Amniotic epithelial cell (primary cell): ENCODE measurements around the gene IGSF22.

Source experiments
- DNase-seq: peaks from one replicate; pipeline ENCODE4 v3.0.0-alpha.2; 2010; ENCODE audit warnings: low read depth

IGSF22 gene

DNA sequence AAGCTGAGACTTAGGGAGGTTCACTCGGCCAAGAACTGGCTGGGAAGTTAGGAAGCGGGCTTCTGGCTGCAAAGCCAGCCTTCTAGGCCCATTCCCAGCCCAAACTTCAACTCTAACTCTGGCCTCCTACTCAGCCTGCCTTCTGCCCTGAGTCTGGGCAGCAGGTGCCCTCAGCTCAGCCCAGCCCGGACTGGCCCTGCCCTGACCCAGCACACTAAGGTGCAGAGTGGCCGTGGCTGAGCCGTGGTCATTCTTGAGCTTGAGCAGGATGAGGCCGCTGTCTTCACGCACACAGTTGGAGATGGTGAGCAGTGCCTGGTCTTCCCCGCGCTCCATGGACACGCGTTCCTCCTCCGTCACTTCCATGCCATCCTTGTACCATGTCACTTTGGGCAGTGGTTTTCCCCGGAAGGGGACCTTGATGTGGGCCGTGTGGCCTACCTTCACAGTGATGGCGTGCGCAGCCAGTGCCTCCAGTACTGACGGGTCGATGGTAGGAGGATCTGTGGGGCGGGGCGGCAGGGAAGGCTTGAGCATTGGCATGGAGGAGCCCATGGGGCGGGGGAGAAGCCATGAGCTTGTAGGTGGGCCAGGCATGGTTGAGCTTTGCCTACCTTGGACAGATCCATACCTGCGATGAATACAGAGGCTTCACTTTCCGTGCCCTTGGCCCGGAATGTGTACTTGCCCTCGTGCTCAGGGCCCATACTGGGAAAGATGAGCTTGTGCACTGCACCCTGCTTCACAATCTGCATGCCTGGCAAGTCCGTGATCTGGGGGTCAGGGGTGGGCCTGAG is 12.1 kb downstream of the IGSF22 start:
- DNase-seq, result no peak

DNA sequence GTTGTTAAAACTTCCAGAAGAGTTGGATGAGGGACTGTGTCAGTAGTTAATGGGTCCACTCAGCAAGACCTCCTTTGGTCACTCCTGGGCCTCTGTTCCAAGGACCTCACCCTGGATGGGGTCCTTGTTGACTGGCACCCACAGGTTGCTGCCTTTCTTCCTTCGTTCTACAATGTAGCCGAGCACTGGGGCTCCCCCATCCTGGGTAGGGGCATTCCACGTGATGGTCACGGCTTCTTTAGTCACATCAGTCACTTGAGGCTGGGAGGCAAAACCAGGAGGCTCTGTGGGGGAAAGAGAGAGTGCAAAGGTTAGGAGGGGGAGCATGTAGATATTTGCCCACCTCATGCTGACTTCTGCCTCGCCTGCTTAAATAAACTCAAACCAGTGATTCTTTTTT is 15.4 kb downstream of the IGSF22 start:
- no peak for DNase-seq

DNA sequence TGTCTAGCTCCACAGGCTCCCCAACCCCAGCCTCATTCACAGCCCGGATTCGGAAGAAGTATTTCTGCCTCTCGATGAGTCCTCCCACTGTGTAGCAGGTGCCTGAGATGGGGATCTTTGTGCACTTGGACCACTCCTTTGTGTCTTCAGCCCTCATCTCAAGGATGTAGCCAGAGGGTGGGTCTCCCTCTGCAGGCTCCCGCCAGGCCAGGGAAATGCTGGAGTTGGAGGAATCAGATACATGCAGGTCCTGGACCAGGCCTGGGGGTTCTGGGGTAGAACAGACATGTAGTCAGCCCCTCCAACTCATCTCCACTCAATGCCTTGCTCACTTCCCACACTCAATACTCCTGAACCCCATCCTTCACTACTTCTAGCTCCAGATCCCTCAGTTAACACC is 16.6 kb downstream of the IGSF22 start:
- no peak for DNase-seq

DNA sequence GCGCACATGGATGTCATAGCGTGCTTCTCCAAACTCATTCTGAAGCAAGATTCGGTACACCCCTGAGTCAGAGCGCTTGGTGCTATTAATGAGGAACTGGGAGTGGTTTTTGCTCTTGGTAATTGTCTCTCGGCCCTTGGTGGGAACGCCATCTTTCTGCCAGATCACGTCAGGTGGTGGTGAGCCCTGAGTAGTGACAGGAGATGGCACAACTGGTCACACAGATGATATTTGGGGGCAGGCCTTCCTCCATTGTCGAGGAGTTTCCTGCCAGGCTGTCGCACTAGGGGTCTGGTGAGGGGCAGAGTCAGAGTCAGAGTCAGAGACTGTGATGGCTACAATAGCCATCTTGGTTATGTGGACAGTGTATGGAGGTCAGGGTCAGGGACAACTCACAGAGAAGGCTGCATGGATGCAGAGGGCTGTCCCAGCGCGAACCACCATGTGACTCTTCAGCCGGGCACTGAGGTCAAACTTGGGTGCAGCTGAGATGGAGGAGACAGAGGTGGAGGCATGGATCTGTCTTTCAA is 18.1 kb downstream of the IGSF22 start:
- no peak for DNase-seq

DNA sequence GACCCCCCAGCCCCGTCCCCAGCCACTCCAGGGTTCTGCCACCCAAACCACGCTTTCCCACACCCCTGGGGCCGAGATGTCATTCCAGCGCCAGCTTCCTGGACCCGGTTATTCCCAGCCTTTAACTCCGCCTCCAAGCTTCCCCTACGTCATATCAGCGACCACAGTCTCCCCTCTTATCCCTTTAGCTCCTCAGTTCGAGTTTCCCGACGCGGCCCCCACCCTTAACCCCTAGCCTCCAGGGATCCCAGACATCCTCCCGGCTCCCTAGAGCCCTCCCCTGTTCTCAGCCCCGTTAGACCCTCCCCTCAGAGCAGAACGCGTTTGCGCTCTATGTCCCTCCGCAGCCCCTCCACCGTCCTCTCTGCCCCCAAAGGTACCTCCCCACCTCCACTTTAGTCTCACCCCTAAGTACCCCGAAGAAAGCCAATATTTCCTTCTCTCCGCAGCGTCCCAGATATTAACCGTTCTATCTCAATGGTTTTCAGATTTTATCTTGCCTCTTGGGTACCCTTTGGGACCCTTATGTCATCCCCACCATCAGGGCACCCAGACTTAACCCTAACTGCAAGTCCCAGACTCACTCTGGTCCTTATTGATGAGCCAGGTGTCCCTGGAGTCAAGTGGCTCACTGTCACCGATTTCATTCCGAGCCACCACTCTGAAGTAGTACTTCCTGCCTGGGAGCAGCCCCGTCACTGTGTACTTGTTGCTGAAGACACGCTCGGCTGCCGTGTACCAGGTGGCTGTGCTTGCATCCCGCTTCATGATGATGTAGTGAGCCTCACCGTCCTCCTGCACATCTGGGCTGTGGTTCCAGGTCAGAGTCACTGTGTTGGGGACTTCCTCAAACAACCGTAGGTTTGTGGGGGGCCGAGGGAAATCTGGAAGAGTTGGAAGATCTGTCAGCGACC is 19.4 kb downstream of the IGSF22 start:
- peak; percentile 57 for DNase-seq

DNA sequence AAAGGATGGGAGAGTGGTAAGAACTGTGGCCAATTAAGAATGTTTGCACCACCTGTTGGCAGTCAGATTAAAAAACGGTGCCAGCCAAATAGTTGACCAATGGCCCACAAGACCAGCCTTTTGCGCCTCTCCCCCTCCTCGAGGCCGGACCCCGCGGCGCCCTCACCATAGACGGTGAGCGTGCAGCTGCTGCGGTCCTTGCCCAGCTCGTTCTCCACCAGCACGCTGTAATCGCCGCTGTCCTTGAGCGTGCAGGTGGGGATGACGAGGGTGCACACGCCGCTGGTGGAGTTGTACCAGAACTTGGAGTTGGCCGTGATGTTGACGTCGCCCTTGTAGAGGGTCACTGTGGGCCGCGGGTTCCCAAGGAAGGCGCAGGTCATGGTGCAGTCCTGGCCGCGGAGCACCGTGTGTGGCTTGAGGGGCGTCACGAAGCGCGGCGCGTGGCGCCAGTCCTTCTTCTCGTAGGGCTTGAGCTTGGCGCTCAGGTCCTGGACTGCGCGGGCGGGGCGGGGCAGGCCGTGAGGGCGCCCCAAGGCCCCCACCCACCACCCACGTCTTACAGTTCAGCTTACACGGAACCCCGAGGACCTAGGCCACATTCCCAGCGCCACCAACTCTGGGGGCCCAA is 20.2 kb downstream of the IGSF22 start:
- no peak for DNase-seq

DNA sequence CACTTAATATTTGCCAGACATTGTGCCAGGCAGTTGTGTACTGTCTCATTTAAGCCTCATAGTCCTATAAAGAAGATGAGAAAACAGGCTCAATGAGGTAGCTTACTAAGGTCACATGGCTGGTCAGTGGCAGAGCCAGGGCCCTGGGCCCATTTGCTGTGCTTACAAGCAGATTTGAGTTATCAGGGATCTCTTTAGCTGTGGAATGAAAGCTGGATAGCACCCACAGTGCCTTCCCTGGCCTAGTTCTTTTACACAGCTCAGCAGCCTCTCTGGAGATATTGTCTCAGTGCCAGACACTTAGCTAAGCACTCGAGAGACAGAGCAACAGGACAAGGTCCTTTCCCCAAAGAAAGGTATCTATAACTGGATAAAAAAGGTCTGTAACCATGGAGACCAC is 21.3 kb downstream of the IGSF22 start:
- DNase-seq, result no peak

DNA sequence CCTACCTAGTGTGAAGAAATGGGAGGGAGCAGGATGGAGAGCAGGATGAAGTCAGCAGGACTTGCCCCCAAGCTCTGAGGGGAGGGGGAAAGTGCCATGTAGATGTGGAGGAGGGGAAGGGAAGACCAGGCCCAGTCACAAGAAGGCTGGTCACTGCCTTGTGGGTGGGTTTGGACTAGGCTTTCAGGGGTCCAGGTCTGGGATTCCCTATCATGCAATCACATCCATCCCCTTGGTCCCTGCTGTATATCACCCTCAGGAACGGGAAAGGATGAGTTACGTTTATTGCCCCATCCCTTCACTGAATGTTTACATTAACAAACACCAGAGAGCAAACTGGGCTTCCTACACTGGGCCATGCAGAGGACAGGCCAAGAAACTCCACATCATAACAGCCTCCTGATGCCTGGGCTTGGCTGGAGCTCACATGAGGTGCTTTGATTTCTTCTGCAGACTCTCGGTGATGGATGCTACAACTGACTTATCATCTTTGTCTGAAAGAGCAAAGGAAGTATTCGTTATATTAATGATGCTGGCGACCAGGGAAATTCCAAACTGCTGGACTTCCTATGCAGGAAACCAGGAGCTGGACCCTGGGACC is 21.8 kb downstream of the IGSF22 start:
- DNase-seq, result no peak

DNA sequence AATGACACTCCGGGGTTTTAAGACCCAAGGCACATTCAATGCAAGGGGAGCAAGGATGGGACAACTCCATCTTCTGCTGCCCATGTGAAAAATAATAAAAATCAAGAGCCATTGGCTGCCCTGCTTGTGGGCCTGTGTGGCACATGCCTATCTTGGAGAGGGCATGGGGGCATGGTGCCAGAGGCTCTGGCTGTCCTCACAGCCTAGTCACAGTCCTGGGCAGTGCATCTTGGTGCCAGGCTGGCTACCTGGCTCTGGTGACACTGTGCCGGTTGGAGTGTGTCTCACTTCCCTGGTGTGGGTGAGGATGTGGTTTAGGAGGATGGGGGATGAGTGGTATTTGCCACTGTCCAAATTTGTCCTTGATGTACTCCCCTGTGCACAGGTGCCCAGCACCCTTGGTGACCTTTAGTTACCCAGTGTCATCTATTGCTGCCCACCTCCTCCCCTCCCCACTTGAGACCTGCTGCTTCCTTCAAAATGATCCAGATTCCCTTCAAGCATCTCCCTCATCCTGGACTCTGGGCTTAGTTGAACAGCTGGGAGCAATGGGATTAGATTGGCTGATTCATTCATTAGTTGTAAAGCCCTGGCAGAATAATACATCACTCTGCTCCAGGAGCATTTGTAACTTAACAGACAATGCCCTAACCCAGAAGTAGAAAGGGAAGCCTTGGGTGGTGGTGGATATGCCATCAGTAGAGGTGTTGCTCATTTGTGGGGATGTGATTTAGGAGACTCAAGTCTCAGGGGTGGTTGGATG is 22.8 kb downstream of the IGSF22 start:
- DNase-seq, result no peak

DNA sequence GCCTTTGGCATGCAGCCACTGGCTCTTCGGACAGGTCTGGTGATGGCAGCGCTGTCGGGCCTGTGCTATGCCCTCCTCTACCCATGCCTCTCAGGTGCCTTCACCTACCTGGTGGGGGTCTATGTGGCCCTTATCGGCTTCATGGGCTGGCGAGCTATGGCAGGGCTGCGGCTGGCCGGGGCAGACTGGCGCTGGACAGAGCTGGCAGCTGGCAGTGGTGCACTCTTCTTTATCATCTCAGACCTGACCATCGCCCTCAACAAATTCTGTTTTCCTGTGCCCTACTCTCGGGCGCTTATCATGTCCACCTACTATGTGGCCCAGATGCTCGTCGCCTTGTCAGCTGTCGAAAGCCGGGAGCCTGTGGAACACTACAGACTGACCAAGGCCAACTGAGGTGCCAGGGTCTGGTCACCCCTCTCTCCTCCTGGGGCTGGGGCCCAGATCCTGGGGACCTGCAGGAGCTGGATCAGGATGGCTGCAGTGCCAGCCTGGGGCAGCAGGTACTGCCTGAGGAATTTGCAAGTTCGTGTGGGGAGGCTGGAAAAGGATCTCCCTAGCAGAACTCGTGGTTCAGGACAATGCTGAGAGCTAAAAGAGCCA is 24.3 kb downstream of the IGSF22 start:
- no peak for DNase-seq

DNA sequence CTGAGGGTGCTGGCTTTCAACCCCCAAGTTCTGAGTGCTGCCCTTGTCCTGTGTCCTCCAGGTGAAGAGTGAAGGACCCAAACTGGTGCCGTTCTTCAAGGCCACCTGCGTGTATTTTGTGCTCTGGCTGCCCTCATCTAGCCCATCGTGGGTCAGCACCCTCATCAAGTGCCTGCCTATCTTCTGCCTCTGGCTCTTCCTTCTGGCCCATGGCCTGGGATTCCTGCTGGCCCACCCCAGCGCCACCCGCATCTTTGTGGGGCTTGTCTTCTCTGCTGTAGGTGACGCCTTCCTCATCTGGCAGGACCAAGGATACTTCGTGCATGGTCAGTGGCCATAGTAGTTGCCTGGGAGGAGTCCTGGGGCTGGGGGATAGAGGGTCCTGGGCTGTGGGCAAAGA is 25.1 kb downstream of the IGSF22 start:
- DNase-seq, result no peak

DNA sequence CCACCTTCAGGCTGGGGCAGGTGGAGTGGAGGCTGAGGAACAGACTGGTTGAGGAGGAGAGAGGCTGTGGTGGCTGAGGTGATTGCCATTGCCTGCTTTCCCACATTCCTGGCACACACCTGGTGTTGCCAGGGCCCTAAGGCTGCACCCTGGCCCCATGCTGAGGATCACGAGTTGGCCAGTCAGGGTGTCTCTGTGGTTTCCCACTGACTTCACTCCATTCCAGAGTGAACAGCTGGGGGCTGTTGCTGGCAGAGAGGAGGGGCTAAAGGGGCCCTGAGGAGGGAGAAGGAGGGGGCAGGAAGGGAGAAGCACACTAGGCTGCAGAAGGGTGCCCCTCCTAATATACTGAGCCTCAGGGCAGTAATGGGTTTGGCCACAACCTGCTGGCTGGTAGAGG is 25.6 kb downstream of the IGSF22 start:
- DNase-seq, result no peak

DNA sequence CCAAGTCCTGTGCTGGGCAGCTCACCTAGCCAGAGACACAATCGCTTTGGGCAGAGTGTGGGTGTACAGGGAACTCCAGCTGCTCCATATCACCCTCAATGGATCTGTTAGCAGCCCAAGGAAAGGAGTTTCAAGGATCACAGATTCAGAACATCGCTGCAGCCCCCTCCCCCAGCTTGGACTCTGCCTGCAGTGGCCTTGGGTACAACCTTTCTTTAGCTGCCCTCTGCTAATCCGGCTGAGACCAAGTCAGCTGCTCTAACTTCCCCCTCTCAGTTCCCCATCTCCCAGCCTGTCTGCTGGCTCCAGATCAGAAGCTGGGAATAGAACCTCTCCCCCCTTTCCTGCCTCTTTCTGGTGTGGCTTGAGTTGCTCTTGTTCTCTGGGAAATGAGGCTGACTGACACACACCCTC is 26.1 kb downstream of the IGSF22 start:
- no peak for DNase-seq

DNA sequence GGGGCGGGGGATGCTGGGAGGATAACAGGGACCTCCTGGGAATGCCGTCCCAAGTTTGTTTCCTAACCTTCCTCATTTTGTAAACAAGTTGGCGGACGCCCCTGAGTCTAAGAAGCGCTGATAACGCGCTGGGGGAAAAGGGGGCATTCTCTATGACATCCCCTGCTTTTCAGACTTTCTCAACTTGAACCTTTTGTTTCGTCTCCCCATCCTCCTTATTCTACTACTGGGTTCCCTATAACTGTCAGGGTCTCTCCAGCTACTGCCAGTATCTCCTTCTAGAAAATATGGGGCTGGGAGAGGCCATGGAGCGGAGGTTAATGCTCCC is 26.8 kb downstream of the IGSF22 start:
- DNase-seq, result peak; percentile 21

DNA sequence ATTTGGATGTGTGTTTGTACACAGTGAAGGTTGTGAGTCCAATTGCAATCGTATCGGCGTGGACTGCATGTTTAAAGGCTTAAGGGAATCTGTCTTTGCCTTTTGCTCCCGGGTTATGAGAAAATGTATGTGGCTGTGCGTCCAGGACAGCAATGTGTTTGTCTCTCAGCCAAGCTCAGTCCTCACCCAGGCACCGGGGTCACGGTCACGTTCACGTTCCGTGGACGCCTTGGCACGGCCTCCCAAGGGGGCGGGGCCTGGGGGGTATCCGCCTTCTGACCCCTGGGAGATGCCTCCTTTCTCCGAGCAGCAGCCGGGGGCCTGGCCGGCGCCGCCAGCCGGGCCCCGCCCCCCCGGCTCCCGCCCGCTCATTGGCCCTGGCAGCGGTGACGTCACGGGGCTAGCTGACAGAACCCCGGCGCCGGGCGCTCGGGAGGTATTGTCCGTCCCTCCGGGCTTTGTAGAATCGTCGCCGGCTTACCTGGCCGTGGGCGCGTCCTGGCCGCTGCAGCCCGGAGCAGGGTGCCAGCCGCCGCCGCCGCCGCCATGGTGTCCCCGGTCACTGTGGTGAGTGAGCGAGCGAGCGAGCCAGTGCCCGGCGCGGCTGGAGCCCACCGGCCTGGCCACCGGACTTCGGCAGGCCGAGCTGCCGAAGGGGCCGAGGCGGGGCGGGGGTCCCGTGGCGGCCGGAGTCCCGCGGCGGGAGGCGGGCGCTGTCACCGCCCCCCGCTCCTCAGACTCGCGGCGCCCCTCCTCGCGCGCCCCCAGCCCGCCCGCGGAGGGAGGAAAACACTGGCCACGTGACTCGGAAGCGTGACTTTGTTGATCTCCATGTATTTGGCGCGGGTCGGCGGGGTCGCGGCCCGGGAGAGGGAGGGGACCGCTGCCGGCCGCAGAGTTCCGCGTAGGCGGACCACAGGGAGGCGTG is 27.4 kb downstream of the IGSF22 start, which contains the start of gene TMEM86A:
Gene TMEM86A, plus strand, starts transcription at position 439 of the 928 bp plus-strand sequence. Its CDS starts 108 bp downstream, at position 547.
- DNase-seq, result peak; percentile 73

DNA sequence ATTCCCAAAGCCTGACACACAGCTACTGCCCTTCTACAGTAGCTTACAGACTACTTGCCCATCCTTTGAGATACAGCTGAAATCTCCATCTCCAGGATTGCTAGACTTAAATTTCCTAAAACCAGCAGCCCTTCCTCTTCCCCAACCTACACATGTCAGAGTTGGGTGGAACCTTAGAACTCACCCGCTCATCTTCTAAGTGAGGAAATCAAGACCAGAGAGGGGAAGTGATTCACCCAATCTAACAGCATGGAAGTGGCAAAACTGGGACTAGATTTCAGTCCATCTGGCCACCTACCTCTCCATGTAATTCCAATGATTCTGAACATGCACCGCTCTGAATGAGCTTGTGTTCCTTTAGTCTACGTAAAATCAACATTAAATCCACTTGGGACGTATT is 28.4 kb downstream of the IGSF22 start:
- DNase-seq, result no peak

DNA sequence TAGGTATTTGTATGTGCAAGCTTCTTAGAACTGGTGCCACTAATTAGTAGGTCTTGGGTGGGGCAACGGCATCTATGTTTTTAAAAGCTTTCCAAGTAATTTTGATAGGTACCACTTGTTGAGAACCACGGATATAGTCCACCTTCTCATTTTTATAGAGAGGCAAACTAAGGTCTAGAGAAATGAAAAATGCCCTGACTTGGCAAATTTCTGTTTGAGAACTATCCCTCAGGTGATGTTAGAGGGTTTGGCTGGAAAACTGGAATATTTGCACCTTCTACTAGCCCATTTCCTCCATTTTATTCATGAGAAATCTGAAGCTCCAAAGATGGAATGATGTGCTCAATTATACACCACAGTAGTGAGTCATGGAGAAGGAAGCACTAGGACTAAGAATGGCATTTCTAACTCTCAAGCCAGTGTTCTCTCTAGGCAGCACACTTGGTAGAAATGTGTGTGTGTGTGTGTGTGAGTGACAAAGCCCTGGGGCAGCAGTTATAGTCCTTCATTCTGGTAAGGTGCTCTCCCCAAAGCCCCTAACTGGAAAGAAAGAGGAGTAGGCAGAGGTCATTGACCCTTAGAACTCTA is 29.3 kb downstream of the IGSF22 start:
- DNase-seq, result peak; percentile 55

DNA sequence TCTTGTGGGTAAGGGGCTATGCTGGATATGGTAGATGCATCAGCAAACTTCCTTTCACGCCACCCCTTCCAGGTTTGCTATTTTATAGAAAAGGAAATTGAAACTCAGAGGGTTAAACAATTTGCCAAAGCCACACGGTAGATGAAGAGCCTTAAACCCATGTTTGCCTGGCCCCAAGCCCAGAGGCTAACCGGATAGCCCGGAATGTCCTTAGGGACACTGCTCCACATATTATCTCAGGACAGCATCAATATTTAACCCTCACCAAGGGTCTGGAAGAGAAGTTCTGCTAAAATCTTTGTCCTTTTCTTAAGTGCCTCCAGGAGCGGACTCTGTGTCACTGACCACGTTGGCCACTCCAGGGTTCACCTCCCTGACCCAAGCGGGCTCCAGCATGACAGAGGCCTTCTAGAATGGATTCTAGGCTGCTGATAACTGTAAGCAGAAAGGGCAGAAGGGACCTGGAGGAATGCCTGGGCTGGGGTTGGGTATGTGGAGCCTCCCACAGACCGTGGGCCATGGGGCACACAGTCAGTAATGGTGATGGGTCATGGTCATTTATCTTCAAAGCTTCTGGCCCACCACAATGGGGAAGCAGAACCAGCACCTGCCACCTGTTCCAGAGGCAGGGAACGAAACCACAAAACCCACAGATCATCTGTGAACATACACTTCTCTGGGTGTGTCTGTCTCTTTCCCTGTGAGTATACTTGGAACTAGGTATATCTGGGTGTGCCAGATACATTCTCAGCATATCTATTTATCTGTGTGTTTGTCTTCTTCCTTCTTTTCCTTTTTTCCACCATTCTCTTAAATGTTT is 32.8 kb downstream of the IGSF22 start:
- DNase-seq, result no peak
